Activated T-helper 1 cell treated with anti-CD3 and anti-CD28 coated beads, Interleukin-12 subunit alpha, Interleukin-12 subunit beta, Interleukin-2, Interleukin-4 antibody, amounts not matched to agents 30 ng/mL and 10 ng/mL and 1 ng/mL, durations not matched to agents 14 hours and 24 hours and 36 hours (primary cell): ENCODE data around the gene YAF2. TPM values are rescaled to one million over a fixed set of nuclear protein-coding genes. Genes with fewer than 3 reads are reported as not detected.
A peak's percentile ranks its signal among the peaks of the same experiment; 100 is the strongest.
"Not testable (repeated sequence)": the region's sequence is repeated elsewhere in the genome, so short reads cannot be mapped to it uniquely, and the experiment has no call there.

Experiments used
- DNase-seq: peaks from one replicate; pipeline ENCODE4 v3.0.0; 2021; ENCODE audit warnings: low spot score
- H3K27ac Mint-ChIP-seq: one replicate; pipeline ENCODE4 v1.8.0; 2021; ENCODE audit warnings: mild to moderate bottlenecking, mixed read lengths
- H3K27me3 Mint-ChIP-seq: one replicate; pipeline ENCODE4 v1.8.0; 2022; ENCODE audit warnings: mild to moderate bottlenecking, moderate library complexity, mixed read lengths; ENCODE audit not compliant: insufficient read depth
- H3K36me3 Mint-ChIP-seq: one replicate; pipeline ENCODE4 v1.8.0; 2021; ENCODE audit warnings: low read depth, mixed read lengths
- H3K4me1 Mint-ChIP-seq: one replicate; pipeline ENCODE4 v1.8.0; 2021; ENCODE audit warnings: low read depth, mixed read lengths
- H3K4me3 Mint-ChIP-seq: one replicate; pipeline ENCODE4 v1.8.0; 2021; ENCODE audit warnings: mild to moderate bottlenecking, moderate library complexity, mixed read lengths
- H3K9me3 Mint-ChIP-seq: one replicate; pipeline ENCODE4 v1.8.0; 2021; ENCODE audit warnings: mixed read lengths
- intact Hi-C: fragments of 100-400 bp; cut with micrococcal nuclease; formaldehyde crosslinking; loops from one replicate; pipeline ENCODE4 v1.15.1; 2024
- total RNA-seq: library from RNA; stranded (reverse); gene quantifications from 2 replicates; pipeline ENCODE4 v1.2.3, GENCODE V29; 2022

Gene YAF2
- total RNA-seq, 1 donor from 2014 or later: 46.8 TPM

DNA sequence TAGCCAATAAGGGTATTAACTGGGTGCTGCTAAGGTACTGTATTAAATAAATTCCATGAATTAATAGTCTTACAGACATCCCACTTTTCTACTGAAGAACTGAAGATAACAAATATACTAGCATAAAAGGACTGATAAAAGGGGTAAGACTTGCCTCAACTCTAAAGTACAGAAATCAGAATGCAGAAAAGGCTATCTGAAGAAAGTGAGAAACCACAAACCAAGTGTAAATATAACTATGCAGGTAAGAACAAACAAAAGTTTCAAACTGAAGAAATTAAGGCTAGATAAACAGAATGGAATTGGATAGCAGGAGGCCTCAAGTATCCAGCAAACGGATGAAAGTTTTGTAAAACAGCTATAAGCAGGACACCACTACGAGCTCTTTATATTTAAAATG, 29.5 kb downstream of the YAF2 start:
- H3K36me3 Mint-ChIP-seq: peaks cover 22% of the 10 kb centered on the region
- intact Hi-C loops: no loop called here
- no peaks in the 10 kb centered on the region for H3K27me3 Mint-ChIP-seq
- DNase-seq: no peak
- no peaks in the 10 kb centered on the region for H3K9me3 Mint-ChIP-seq
- H3K4me1 Mint-ChIP-seq: peaks cover 9% of the 10 kb centered on the region
- H3K4me3 Mint-ChIP-seq: no peak overlapping the region
- H3K27ac Mint-ChIP-seq: no peak overlapping the region

DNA sequence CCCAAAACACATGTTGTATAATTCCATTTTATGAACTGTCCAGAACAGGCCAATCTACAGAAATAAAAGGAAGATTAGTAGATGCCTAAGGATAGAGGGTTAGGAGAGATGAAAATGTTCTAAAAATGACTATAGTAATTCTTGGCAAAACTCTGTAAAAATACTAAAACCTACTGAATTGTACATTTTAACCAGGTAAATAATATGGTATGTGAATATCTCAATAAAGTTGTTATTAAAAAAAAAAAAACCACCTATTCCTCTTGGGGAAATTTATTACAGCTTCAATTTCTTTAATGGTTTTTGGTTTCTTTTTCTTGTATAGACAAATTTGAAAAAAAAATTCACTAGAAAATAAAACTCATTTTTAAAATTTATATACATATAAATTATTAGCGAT, 33.2 kb downstream of the YAF2 start:
- intact Hi-C loops: no loop called here
- H3K36me3 Mint-ChIP-seq: peaks cover 26% of the 10 kb centered on the region
- DNase-seq: no peak
- H3K4me1 Mint-ChIP-seq: peaks cover 9% of the 10 kb centered on the region
- H3K9me3 Mint-ChIP-seq: no peaks in the 10 kb centered on the region
- no peak overlapping the region for H3K4me3 Mint-ChIP-seq
- H3K27me3 Mint-ChIP-seq: no peaks in the 10 kb centered on the region
- H3K27ac Mint-ChIP-seq: no peak overlapping the region

DNA sequence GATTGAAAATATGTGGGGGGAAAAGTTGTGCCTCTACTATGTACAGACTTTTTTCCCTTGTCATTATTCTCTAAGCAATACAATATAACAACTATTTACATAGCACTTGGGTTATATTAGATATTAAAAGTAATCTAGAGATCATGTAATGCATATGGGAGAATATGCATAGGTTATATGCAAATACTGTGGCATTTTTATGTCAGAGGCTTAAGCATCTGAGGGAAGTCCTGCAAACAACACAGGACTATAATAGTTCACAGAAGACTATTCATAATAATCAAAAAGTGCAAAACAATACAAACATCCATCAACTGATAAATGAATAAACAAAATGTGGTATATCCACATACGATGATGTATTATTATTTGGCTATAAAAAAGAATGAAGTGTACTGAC, 33.7 kb downstream of the YAF2 start:
- intact Hi-C loops: no loop called here

DNA sequence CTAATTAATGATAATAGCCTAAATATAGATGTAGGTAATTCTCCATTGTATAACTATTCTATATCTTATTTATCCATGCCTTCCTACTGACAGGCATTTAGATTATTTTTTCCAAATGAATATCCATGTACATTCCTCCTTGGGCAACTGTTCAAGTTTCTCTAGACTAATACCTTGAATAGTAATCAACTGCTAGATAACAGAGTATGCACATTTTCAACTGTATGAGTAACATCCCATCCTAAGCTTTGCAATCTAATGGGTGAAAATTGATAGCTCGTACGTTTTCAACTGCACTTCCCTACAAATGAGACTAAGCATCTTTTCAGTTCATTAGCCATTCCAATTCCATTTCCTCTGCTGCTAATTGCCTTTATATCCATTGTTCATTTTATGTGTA, 37.0 kb downstream of the YAF2 start:
- Mint-ChIP-seq H3K4me1 (peaks cover 3% of the 10 kb centered on the region), H3K36me3 (peaks cover 17% of the 10 kb centered on the region), H3K27ac (no peak overlapping the region), H3K27me3 (no peaks in the 10 kb centered on the region), H3K4me3 (no peak overlapping the region), H3K9me3 (no peaks in the 10 kb centered on the region)
- DNase-seq: no peak
- intact Hi-C loops: no loop called here

More for the DNA sequence above, 33.7 kb downstream of the YAF2 start:
- H3K9me3 Mint-ChIP-seq: no peaks in the 10 kb centered on the region
- DNase-seq: no peak
- peaks cover 26% of the 10 kb centered on the region for H3K36me3 Mint-ChIP-seq
- H3K4me3 Mint-ChIP-seq: no peak overlapping the region
- no peak overlapping the region for H3K27ac Mint-ChIP-seq
- H3K4me1 Mint-ChIP-seq: peaks cover 9% of the 10 kb centered on the region
- H3K27me3 Mint-ChIP-seq: no peaks in the 10 kb centered on the region

DNA sequence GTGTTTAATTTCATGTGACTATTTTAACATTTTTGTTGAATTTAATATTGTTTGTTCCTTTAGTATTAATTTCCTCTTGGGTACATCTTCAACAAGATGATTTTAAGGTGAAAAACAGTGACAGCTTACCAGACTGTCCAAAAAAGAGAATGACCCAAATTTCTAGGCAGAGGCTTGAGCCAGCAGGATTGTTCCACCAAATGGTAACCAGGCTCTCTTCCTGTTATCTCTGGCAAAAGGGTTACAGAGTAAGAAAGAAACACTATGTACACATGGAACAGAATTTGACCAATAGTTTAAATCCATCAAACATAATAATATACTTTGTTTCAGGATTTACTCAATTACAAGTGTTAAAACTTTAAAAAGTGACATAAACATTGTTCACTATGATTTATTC, 39.0 kb downstream of the YAF2 start:
- peaks cover 19% of the 10 kb centered on the region for H3K36me3 Mint-ChIP-seq
- intact Hi-C loops: no loop called here
- H3K4me3 Mint-ChIP-seq: no peak overlapping the region
- no peaks in the 10 kb centered on the region for H3K4me1 Mint-ChIP-seq
- DNase-seq: no peak
- H3K27ac Mint-ChIP-seq: no peak overlapping the region
- no peaks in the 10 kb centered on the region for H3K9me3 Mint-ChIP-seq
- no peaks in the 10 kb centered on the region for H3K27me3 Mint-ChIP-seq

DNA sequence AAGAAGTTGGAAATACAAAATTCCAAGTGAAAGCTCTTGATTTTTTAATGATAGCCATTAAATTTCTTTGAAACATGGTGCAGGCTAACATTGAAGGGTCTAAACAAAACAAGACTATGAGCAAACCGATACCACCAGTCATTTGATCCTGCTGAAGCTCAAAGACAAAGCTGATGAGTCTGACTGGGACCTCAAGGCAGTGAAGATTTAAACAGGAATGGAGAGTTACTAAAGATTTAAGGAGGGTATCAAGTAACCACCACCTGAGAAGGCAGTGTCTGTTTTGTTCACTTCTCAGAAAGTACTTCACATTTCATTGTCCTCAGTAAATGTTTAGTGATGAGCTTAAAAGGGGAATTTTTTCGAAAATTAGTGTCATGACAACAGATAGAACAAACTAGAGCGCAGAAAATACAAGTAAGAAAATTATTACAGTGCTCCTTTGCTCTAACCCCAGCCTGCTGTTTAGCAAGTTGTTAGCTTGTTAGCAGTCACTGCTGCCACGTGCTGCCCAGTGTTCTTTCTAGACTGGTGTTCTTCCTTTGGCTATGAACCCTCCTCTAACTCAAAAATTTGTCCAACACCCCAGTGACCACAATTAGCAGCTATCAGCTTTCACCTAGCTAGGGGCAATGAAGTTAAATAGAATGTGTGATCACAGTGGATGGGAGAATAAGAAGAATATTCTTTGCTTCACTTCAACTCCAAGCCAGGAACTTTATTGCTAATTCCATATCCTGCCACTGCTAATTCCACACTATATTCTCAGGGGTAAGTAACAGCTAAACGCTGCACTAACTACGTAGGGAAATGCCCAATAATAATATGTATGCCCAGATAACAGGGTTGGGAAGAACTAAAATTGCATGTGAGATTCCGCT, 41.1 kb downstream of the YAF2 start:
- H3K4me1 Mint-ChIP-seq: no peaks in the 10 kb centered on the region
- peaks cover 17% of the 10 kb centered on the region for H3K36me3 Mint-ChIP-seq
- DNase-seq: no peak
- H3K27me3 Mint-ChIP-seq: no peaks in the 10 kb centered on the region
- H3K4me3 Mint-ChIP-seq: no peak overlapping the region
- intact Hi-C loops: no loop called here
- no peaks in the 10 kb centered on the region for H3K9me3 Mint-ChIP-seq
- no peak overlapping the region for H3K27ac Mint-ChIP-seq

DNA sequence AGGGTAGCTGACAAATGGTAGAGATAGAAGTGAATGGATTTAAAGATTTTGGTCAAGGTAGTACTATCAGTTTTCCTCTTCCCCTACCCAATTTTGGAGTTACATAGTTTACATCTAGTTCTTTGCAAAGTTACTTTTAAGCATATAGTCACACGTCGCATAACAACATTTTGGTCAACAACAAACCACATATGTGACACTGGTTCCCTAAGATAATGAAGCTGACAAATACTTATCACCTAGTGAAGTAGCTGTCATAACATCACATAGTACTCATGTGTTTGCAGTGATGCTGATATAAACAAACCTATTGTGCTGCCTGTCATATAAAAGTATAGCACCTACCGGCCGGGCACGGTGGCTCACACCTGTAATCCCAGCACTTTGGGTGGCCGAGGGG, 45.4 kb downstream of the YAF2 start:
- no peak for DNase-seq
- no peak overlapping the region for H3K27ac Mint-ChIP-seq
- intact Hi-C loops: no loop called here
- no peaks in the 10 kb centered on the region for H3K4me1 Mint-ChIP-seq
- H3K27me3 Mint-ChIP-seq: no peaks in the 10 kb centered on the region
- peaks cover 16% of the 10 kb centered on the region for H3K36me3 Mint-ChIP-seq
- H3K9me3 Mint-ChIP-seq: no peaks in the 10 kb centered on the region
- no peak overlapping the region for H3K4me3 Mint-ChIP-seq

DNA sequence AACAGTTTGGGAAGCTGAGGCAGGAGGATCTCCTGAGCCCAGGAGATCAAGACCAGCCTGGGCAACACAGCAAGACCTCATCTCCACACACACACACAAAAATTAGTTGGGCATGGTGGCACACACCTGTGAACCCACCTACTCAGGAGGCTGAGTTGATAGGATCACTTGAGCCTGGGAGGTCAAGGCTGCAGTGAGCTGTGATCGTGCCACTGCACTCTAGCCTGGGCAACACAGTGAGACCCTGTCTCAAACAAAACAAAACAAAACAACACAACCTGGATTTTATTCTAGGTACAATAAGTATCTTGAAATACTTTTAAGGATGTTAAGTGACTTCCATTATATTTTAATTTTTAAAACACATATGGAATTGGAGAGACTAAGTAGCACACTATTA, 45.8 kb downstream of the YAF2 start:
- intact Hi-C loops: no loop called here
- no peaks in the 10 kb centered on the region for H3K4me1 Mint-ChIP-seq
- DNase-seq: no peak
- peaks cover 16% of the 10 kb centered on the region for H3K36me3 Mint-ChIP-seq
- H3K27me3 Mint-ChIP-seq: no peaks in the 10 kb centered on the region
- H3K4me3 Mint-ChIP-seq: no peak overlapping the region
- no peaks in the 10 kb centered on the region for H3K9me3 Mint-ChIP-seq
- H3K27ac Mint-ChIP-seq: no peak overlapping the region

DNA sequence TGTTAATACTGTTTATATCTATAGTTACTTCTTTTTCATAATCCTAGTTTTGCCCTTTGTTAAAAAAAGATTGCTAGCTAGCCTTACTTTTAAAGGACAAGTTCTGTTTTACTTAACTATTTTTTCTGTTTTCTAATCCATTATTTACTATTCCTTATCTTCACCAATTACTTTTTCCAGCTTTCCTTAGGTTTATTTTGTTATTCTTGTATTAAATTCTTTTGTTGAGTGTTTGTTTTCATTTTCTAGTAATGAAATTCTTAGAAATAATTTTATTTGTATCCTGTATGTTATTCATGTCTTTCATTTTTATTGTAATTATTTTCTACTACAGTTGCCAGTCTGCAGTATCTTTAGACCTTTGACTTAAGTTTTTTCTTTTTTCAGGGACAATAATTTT, 47.7 kb downstream of the YAF2 start:
- H3K9me3 Mint-ChIP-seq: no peaks in the 10 kb centered on the region
- no peak overlapping the region for H3K27ac Mint-ChIP-seq
- H3K4me1 Mint-ChIP-seq: no peaks in the 10 kb centered on the region
- H3K4me3 Mint-ChIP-seq: no peak overlapping the region
- H3K27me3 Mint-ChIP-seq: no peaks in the 10 kb centered on the region
- no peak for DNase-seq
- intact Hi-C loops: no loop called here
- H3K36me3 Mint-ChIP-seq: peaks cover 10% of the 10 kb centered on the region

DNA sequence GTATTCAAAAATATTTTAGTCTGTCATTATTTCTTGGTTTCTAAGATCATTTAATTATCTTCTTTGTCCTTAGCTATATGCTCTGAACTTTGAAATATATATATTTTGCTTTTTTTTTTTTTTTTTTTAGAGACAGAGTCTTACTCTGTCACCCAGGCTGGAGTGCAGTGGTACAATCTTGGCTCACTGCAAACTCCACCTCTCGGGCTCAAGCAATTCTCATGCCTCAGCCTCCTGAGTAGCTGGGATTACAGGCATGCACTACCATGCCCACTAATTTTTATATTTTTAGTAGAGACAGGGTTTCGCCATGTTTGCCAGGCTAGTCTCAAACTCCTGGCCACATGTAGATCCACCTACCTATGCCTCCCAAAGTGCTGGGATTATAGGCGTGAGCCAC, 49.8 kb downstream of the YAF2 start:
- H3K4me1 Mint-ChIP-seq, H3K27me3 Mint-ChIP-seq, H3K9me3 Mint-ChIP-seq, DNase-seq, H3K27ac Mint-ChIP-seq, intact Hi-C loops, H3K4me3 Mint-ChIP-seq: not testable (repeated sequence)
- peaks cover 12% of the 10 kb centered on the region for H3K36me3 Mint-ChIP-seq

DNA sequence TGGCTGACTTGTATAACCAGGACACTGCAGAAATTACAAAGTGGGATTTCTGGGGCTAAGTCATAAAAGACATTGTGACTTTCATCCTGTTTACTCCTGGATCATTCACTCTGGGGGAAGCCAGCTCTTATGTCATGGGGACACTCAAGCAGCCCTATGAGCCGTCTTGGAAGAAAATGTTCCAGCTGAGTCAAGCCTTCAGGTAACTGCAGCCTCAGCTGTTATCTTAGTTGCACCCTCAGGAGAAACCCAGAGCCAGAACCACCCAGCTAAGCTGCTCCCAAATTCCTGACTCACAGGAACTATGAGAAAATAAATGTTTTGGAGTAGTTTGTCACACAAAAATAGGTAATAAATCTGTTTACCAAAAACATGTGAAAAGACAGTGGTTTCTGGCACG, 50.2 kb downstream of the YAF2 start:
- peaks cover 11% of the 10 kb centered on the region for H3K36me3 Mint-ChIP-seq
- H3K4me3 Mint-ChIP-seq: no peak overlapping the region
- H3K27me3 Mint-ChIP-seq: no peaks in the 10 kb centered on the region
- no peaks in the 10 kb centered on the region for H3K4me1 Mint-ChIP-seq
- no peaks in the 10 kb centered on the region for H3K9me3 Mint-ChIP-seq
- H3K27ac Mint-ChIP-seq: no peak overlapping the region
- intact Hi-C loops: no loop called here
- DNase-seq: no peak

DNA sequence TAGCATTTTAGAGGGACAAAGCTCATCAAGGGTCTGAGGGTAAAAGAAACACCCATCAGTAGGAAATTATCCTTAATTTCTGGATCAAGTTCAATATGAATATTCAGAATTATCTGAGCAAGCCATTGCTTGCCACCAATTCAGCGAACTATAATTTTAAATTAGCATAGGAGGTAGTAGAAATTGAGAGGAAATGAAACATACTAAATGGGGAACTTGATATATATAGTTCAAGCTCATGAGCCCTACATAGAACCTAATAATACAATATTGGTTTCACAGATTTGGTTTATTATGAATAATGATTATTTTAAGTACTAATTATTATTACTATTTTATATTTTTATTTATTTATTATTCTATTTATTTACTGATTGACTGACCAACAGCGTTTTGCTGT, 51.3 kb downstream of the YAF2 start:
- Mint-ChIP-seq H3K36me3 (peaks cover 12% of the 10 kb centered on the region), H3K9me3 (no peaks in the 10 kb centered on the region), H3K4me1 (peaks cover 7% of the 10 kb centered on the region), H3K27ac (no peak overlapping the region), H3K27me3 (no peaks in the 10 kb centered on the region), H3K4me3 (no peak overlapping the region)
- intact Hi-C loops: no loop called here
- DNase-seq: no peak

DNA sequence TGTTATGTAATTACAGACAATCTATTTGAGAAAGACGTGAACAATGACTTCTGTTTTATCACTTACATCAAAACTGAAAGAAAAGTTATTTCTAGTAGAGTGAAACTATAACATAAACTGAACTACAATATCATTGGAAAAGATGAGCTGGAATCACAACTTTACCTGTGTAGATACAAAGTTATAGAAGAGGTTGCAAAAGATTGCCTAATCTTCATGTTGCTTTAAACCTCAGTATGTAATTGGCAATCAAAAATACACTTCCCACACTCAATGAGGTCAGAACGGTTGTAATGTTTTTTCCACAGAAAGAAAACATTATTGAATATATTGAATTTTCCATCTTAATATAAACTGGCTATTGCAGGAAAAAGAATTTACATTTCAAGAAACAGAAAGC, 55.7 kb downstream of the YAF2 start:
- Mint-ChIP-seq H3K4me3 (no peak overlapping the region), H3K9me3 (no peaks in the 10 kb centered on the region), H3K27me3 (no peaks in the 10 kb centered on the region), H3K27ac (peak overlapping the region; percentile 31), H3K4me1 (peaks cover 15% of the 10 kb centered on the region), H3K36me3 (peaks cover 19% of the 10 kb centered on the region)
- DNase-seq: no peak
- intact Hi-C loops: no loop called here
